ENCODE measurements around the gene CYGB.

The CYGB gene

GRCh38 chr17:76537578-76538280, at the start of gene CYGB:
TSS of gene CYGB (minus strand) at chr17:76537709. CDS start at chr17:76537542, 167 bp downstream.
- no peak for DNase-seq

DNA sequence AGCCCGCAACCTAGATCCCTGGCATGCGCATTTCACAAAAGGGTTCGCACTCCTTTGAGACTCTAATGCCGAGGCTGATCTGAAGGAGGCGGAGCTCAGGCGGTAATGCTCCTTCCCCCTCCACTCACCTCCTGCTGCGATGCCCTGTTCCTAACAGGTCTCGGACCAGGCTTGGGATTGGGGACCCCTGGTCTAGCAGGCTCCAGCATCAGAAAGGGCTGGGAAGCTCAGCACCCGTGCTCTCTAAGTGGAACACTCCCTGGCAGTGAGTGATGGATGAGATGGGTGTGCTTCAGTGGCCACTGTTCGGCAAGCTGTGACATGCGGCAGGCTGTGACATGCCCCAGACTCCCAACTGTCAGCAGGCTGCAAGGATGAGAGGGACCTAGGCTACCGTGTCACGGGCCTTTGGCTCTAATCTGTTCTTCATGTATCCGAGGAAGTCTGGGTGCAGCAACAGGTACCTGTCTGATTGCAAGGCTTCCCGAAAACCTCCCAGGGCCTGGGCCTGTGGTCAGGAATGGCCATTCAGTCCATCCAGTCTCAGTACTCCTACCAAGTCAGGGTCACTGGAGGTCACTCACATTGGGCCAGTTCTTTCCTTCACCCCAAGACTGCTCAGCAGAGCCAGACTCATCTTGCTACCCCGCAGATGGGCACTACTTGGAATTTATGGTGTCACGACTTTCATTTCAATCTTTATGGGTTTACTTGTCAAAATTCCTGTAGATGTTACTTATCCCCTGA, 49.4 kb upstream of the CYGB start:
- DNase-seq (no peak), ATAC-seq (no peak)

More at GRCh38 chr17:76537578-76538280, at the start of gene CYGB:
- ATAC-seq, result no peak

DNA sequence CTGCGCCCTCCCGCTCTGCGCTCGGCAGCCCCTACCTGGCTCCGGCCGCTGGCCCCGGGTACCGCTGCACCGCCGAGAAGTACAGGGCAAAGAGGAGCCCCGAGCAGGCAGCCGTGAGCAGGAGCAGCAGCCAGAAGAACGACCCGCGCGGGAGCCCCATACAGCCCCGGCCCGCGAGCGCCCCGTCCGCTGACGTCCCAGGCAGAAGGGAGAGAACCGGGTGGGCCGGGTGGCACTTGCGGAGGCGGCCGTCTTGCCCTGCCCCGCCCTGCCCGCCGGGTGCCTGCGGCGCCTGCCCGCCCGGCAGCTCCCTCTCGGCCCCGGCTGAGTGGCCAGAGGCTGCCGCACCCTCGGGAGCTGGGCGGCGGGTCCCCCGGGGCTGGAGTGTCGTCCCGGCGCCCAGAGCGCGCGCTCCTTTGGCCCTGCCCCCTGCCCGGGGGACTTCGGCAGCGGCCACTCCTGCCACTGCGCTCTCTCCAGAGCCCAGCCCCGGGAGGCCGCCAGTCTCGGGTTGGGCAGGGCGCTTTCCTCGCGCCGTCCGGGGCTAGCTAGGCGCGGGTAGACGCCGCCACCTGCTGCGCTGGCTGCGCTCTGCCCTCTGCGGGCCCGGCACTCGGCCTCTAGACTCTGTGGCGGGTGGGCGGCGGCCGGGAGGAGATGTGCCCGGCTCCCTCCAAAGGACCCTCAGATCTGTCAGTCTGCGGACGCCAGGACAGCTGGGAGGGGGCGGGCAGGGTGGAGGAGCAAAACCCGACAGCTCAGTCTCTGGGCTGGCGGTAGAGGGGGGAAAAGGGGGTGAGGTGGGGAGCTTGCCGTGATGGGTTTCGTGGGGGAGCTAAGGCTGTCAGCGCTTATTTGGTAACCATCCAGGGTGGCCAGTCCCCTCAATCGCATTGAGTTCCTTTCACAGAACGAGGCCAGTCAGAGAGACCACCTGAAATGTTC, 48.4 kb upstream of the CYGB start, which contains the start of gene ST6GALNAC2:
TSS of gene ST6GALNAC2 (minus strand) at position 212 of the 945 bp plus-strand sequence. CDS start at position 160, 52 bp downstream.
- ATAC-seq, result peak; percentile 63
- DNase-seq, result peak; percentile 53

DNA sequence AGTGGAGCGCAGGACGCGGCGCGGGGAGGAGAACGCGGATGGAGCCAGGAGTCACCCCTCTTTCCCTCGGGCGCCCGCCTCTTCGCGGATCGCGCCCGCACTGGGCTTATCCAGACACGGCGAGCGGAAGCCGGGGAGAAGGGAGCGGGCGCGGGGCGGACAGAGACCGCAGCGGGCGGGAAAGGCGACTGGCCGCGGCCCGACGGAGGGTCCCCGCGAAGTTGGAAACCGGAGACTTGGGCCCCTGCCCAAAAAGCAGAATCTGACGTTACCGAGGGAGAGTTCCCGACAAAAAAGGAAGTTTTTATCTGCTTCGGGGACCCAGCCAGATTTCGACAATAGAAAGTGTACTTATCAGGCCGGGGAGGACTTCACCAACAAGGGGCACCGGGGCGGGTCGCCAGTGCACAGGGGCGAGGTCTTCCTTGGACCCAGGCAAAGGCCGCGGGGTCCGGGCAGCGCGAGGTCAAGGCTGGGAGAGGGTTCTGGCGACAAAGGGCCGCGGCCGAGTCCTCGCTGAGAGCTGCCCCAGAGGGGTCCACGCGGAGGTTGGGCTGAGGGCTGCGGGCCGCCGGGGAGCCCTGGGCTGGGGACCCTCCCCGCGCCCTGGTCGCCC, 47.6 kb upstream of the CYGB start:
- ATAC-seq (no peak), DNase-seq (no peak)

DNA sequence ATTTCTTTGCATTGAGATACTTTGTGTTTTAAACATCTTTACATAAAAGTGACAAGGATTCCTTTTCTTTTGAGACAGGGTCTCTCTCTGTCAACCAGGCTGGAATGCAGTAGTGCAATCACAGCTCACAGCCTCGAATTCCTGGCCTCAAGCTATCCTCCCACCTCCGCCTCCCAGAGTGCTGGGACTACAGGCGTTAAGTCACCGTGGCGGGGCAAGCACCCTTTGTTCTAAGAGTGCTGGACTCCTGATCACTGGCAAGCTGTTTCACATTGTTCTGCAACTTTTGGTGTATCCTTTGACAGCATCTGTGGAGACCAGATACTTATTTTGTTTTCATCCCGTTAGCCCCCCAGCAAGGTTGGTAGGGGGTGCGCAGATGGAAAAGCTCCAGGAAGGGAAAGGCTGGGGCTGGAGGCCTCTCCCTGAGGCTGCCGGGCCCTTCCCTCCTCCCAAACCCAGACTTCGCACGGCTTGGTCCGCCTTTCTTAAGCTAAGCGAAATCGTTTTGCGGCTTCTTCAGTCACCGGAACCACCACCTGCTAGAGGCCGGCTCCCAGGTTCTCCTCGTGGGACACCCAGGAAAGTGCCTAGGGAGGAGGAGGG, 47.0 kb upstream of the CYGB start:
- DNase-seq (no peak), ATAC-seq (no peak)

DNA sequence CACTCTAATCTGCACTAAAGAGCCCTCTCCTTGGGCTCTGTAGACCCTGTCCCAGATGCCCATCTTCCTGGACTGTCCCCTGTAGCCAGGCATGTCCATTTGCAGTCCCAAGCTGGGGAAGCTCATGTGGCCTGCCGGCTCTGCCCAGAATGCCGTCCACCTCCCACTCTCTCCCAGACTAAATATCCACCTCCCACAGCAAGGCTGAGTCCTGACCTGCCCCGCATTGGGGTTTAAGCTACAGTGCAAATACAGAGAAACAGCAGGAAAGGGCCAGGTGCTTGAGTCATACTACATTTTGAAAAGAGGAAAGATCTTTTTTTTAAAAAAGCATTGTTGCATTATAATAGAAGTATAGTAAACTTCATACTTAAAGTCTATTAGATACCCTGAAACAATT, 45.2 kb upstream of the CYGB start:
- DNase-seq (no peak), ATAC-seq (no peak)

DNA sequence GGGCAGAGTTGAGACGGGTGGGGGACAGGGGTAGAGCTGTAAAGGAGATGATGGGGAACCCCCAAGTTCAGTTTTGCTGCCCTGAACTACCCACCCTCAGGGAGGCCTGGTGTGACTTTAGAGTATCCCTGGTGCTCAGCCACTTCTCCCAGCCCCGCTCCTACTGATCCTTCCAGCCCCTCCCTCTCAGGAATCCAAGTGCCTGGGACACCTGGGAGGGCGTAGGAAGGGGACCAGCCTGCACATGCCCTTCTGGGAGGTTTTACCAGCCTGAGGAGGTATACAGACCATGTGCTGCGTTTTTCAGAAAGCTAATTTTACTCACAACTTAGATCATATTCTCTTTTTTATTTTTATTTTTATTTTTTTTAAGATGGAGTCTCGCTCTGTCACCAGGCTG, 44.0 kb upstream of the CYGB start:
- no peak for ATAC-seq
- DNase-seq, result no peak

DNA sequence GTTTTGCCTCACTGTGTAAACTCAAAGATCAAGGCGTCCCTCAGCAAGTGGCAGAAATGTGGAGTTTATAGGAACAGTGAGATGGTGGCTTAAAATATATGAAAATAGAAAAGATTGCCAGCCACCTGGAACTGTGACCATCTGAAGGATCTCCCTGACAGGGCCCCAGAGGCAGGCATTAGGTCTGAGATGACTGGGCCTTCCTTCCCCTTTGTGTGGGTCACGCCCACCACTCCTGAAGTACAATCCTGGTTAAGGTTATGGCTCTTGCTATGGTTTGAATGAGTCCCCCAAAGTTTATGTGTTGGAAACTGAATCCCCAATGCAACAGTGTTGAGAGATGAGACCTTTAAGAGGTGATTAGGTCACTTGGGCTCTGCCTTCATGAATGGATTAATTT, 41.8 kb upstream of the CYGB start:
- DNase-seq, result no peak
- ATAC-seq, result peak; percentile 61

- no peak for ATAC-seq
- no peak for DNase-seq
Observed at GRCh38 chr17:76578376-76578775, 40.9 kb upstream of the CYGB start.

- ATAC-seq (no peak), DNase-seq (no peak)
Observed at GRCh38 chr17:76577876-76578275, 40.4 kb upstream of the CYGB start.

GRCh38 chr17:76576189-76576588, 38.7 kb upstream of the CYGB start:
- ATAC-seq (no peak), DNase-seq (no peak)

DNA sequence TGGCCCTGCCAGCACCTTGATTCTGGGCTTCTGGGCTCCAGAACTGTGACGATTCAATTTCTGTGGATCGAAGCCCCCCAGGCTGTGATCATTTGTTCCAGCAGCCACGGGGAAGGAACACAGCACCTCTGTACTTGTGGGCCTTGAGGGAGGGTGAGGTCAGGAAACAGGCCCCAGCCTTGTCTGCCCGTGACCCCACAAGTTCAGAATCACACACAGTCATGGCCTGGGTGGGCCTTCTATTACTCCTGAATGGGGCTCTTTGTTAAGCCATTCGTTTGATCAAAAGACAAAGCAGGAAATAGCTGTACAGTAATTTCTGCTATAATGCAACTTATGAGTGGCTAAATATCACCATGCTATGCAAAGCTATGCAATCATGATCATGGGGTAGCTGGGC, 38.1 kb upstream of the CYGB start:
- DNase-seq (no peak), ATAC-seq (no peak)

DNA sequence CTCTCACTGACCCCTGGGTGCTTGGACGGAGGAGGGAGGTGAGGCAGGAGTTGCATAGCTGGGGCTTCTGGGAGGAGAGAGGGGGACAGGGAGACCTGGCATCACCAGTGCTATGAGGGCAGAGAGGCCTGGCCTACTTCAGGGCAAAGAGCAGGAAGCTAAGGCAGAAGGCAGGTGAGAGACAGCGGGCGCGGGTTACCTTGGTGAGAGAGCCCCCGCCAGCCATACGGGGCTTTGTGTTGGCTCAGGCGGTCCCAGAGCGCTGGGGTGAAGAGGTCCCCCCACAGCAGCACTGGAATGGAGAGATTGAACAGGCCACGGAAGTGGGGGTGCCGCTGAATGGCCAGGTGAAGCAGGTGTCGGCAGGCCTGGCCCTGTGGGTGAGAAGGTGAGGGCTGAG, 36.7 kb upstream of the CYGB start:
- DNase-seq (no peak), ATAC-seq (no peak)

- ATAC-seq (no peak), DNase-seq (no peak)
Observed at GRCh38 chr17:76573096-76573495, 35.6 kb upstream of the CYGB start.

DNA sequence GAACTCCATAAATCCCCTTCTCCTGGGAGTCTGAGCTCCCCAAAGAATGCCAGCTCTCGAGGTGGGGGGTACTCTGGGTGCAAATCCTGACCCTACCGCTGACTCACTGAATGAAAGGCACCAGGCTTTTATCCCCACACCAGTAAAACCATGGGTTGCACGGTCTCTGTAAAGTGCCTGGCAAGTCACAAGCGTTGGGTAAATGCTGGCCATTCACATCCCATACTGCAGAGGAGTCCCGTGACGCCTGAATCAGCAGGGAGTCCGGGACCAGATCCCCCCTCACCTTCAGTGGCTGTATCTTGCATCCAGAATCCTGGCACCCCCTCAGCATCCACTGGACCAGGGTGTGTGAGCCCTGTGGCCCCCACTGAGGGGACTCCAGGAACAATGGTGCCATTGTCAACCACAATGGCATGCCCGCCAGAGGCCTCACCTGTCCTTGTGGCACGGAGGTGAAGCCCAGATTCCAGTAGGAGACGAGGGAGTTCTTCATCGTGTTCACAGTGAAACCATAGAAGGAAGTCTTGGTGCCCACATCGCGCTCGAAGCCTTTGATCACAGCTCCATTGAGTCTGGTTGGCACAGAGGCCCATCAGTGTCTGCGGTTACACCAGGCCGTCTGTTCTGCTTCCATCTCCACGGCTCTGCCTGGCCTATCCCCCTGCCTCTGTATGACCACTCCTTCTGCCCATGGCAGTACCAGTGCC, 34.8 kb upstream of the CYGB start:
- no peak for DNase-seq
- no peak for ATAC-seq

- DNase-seq (no peak), ATAC-seq (no peak)
Observed at GRCh38 chr17:76570877-76571471, 33.5 kb upstream of the CYGB start.

DNA sequence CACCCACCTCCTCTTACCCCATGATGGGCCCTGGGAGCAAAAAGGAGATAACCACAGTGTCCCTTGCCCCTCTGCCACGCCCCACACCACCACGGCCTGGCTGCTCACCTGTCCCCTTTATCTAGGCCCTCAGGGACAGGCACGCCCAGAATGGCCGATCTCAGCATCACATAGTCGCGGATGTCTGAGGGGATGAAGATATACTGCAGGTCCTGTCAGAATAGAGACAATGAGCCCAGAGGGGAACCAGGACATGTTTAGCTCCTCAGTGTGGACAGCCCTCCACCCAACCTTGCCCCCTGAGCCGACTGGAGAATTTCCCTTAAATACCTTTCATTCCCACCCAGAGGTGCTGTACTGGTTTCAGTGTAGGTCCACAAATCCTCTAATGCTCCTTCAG, 32.9 kb upstream of the CYGB start:
- no peak for DNase-seq
- no peak for ATAC-seq

DNA sequence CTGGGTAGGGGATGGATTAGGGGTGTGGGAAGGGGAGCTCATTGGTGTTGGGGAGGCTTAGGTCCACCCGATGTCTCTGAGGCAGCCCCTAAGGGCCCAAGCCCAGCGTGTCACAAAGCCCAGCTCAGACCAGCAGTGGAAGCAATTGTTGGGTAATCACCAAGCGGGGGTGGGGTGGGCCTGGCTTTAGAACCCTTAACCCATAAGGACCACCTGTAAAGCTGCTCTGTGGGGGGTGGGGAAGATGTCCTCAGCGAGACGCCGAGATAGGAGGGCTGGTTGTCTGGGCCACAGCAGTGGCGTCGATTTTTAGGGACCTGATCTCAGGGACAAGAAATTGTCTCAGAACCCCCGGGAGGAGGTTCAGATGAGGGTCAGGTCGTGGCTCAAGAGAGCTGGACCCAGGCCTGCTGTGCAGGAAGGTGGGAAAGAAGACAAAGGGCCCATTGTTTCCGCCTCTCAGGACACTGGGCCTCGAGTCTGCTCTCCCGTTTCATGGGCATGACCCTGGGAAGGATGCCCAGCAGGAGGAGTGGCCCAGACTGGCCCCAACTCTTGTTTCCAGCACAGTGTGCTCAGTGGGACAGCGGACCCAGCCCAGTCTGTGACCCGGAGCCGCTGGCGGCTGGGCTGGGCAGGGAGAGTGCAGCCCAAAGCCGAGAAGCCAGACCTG, 32.2 kb upstream of the CYGB start:
- DNase-seq (no peak), ATAC-seq (no peak)

GRCh38 chr17:76568811-76569221, 31.3 kb upstream of the CYGB start:
- DNase-seq (no peak), ATAC-seq (no peak)
